Mesothelial cell of epicardium (in vitro differentiated cells): Measurements from ENCODE around the gene MAN2A2. TPM values are rescaled to one million over a fixed set of nuclear protein-coding genes. Genes with fewer than 3 reads are reported as not detected.

ENCODE experiments used
- DNase-seq, 2 experiments: peaks; one replicate each; pipeline ENCODE4 v3.0.0; 2021; ENCODE audit warnings: low spot score in 2 of 2; ENCODE audit not compliant: unreplicated experiment in 2 of 2
- H3K27ac Mint-ChIP-seq: 2 replicates; pipeline ENCODE4 v1.8.0; 2021; ENCODE audit warnings: mixed read lengths
- H3K27me3 Mint-ChIP-seq: 2 replicates; pipeline ENCODE4 v1.8.0; 2021; ENCODE audit warnings: low read depth, mixed read lengths
- H3K36me3 Mint-ChIP-seq: 2 replicates; pipeline ENCODE4 v1.8.0; 2021; ENCODE audit warnings: mixed read lengths
- H3K4me1 Mint-ChIP-seq: 2 replicates; pipeline ENCODE4 v1.8.0; 2021; ENCODE audit warnings: mixed read lengths
- H3K4me3 Mint-ChIP-seq: 2 replicates; pipeline ENCODE4 v1.8.0; 2021; ENCODE audit warnings: mild to moderate bottlenecking, moderate library complexity, mixed read lengths
- H3K9me3 Mint-ChIP-seq: 2 replicates; pipeline ENCODE4 v1.8.0; 2021; ENCODE audit warnings: mixed read lengths
- total RNA-seq: library from RNA; stranded (reverse); gene quantifications from 3 replicates; pipeline ENCODE4 v1.2.1, GENCODE V29; 2021
- TF ChIP-seq, protein P1 (sequence below): fragments of 200-600 bp; sonication (generic); IDR thresholded peaks from one replicate; pipeline ENCODE4 v1.5.0; 2021; ENCODE audit warnings: antibody characterized with exemption; ENCODE audit not compliant: unreplicated experiment

The MAN2A2 gene
- total RNA-seq, 1 donor from 2014 or later: 104 TPM

DNA sequence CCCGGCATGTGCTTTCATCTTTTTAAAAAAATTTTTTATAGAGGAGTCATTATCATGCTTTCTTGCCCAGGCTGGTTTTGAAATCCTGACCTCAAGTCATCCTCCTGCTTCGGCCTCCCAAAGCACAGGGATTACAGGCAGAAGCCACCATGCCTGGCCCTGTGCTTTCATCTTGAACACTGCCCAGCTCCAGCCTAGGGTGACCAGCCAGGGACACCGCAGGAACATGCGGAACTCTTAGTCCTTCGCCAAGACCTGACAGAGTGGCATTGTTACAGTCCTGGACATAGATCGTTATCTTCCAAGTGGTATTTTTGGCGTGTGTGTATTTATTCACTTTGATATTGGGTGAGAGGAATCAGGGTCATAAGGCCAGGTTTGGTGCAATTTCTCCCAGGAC is 42.7 kb upstream of the MAN2A2 start:
- TF ChIP-seq, protein P1, sequence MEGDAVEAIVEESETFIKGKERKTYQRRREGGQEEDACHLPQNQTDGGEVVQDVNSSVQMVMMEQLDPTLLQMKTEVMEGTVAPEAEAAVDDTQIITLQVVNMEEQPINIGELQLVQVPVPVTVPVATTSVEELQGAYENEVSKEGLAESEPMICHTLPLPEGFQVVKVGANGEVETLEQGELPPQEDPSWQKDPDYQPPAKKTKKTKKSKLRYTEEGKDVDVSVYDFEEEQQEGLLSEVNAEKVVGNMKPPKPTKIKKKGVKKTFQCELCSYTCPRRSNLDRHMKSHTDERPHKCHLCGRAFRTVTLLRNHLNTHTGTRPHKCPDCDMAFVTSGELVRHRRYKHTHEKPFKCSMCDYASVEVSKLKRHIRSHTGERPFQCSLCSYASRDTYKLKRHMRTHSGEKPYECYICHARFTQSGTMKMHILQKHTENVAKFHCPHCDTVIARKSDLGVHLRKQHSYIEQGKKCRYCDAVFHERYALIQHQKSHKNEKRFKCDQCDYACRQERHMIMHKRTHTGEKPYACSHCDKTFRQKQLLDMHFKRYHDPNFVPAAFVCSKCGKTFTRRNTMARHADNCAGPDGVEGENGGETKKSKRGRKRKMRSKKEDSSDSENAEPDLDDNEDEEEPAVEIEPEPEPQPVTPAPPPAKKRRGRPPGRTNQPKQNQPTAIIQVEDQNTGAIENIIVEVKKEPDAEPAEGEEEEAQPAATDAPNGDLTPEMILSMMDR: no peak
- Mint-ChIP-seq H3K27me3 (no peaks in the 10 kb centered on the region), H3K4me3 (no peak overlapping the region), H3K4me1 (peaks cover 5% of the 10 kb centered on the region), H3K27ac (no peak overlapping the region), H3K36me3 (no peaks in the 10 kb centered on the region), H3K9me3 (no peaks in the 10 kb centered on the region)
- no peak for DNase-seq

DNA sequence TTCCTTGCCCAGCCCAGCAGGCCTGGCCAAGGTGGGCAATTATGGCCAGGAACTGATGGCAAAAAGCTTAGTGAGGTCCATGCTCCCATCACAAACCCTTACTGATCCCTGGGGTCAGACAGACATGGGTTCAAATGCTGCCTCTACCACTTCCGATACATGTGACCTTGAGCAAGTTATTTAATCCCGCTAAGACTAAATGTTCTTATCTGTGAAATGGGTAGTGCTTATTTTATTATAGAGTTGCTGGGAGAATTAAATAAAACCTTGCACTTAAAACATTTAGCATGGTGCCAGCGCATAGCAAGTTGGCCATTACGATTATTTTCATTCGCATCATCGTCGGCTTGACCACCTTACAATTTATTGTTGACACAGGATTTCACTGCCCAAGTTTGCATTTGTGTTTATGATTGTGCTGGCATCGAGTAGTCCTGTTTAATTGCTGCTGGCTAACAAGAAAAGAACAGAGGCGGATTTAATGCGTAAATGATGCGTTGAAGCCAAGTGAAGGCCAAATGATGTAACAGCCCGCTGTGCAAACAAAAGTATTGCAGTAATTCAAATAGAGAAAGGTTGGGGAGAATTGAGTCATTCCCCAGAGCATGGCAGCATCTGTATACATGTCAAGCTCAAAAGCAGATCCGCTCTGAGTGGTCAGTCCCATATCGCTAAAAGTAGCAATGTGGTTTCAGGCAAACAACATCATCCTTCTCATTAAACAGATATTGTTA is 42.0 kb upstream of the MAN2A2 start:
- H3K27ac Mint-ChIP-seq: no peak overlapping the region
- H3K27me3 Mint-ChIP-seq: no peaks in the 10 kb centered on the region
- peaks cover 10% of the 10 kb centered on the region for H3K4me1 Mint-ChIP-seq
- no peaks in the 10 kb centered on the region for H3K9me3 Mint-ChIP-seq
- no peaks in the 10 kb centered on the region for H3K36me3 Mint-ChIP-seq
- H3K4me3 Mint-ChIP-seq: no peak overlapping the region
- no peak for DNase-seq
- TF ChIP-seq, protein P1: no peak

DNA sequence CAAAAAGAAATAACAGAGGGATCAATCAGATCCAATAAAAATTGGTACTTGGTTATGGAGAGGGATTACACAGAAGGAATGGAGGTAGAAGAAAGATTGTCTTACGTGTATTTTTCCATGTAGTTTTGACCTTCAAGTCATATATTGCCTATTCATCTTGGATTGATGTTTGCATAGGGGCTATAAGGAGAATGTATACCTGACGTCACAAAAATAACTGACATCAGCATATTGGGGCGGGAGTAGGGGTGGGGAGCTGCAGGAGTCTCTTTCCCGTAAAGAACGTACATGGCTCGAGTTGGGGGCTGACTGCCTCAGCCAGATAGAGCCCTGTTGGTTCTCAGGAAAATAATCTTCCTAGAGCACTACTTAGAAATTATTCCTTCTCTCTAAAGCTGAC is 40.6 kb upstream of the MAN2A2 start:
- DNase-seq: no peak
- H3K36me3 Mint-ChIP-seq: no peaks in the 10 kb centered on the region
- TF ChIP-seq, protein P1: no peak
- no peak overlapping the region for H3K4me3 Mint-ChIP-seq
- H3K27ac Mint-ChIP-seq: no peak overlapping the region
- H3K27me3 Mint-ChIP-seq: no peaks in the 10 kb centered on the region
- H3K9me3 Mint-ChIP-seq: no peaks in the 10 kb centered on the region
- peaks cover 16% of the 10 kb centered on the region for H3K4me1 Mint-ChIP-seq

DNA sequence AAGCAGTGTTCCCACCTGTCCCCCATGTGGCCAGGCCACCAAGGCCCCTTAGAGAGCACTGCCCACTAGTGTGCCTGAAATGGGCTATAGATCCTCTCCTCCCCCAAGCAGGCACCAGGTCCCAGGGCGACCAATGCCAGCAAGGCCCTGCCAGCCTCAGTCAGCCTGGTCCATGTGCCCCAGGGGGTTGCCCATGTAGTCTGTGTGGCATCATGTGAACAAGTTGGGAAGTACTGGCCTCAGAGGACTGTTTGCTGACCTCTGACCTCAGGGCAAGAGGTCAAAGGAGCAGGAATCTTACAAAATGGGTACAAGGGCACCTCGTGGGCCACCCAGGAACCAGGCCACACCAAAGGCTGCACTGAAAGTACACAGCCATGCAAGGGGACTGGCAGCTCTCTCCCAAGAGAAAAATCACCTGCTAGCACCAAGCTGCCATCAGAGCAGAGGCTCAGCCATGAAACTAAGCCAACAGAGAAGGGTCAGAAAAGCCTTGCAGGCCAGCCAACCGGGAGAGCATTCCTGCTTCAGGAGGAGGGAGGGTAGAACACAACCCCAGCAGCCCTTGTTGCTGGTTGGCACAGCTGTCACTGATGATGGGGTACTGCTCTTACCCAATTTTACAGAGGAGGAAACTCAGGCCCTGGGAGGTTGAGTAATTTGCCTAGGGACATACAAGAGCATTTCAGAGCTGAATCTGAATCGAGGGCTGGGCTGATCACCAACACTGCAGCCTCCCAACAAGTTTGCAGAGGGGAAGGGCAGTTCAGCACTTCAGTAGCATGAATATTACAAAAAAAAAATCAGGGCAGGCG is 39.9 kb upstream of the MAN2A2 start:
- Mint-ChIP-seq H3K4me1 (peaks cover 21% of the 10 kb centered on the region), H3K27me3 (no peaks in the 10 kb centered on the region), H3K4me3 (no peak overlapping the region)

DNA sequence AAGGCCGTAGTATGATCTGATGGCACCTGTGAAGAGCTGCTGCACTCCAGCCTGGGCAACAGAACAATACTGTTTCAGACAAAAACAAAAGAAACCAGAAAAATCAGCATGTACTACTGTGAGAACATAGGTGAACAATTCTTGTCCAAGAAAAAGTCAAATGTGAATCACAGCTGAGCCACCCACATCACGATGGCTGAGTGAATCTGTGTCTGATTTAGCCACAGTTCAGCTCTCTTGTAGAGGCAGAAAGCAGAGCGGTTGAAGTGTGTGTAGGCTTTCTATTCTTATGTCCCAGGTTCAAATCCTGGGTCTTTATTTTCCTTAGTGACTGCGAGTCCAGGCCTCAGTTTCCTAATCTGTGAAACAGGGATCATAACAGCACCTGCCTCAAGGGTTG is 39.1 kb upstream of the MAN2A2 start:
- peaks cover 29% of the 10 kb centered on the region for H3K4me1 Mint-ChIP-seq
- no peaks in the 10 kb centered on the region for H3K27me3 Mint-ChIP-seq
- H3K9me3 Mint-ChIP-seq: no peaks in the 10 kb centered on the region
- H3K4me3 Mint-ChIP-seq: no peak overlapping the region
- no peak overlapping the region for H3K27ac Mint-ChIP-seq
- DNase-seq: no peak
- TF ChIP-seq, protein P1: no peak
- no peaks in the 10 kb centered on the region for H3K36me3 Mint-ChIP-seq

More for the DNA sequence above, 39.9 kb upstream of the MAN2A2 start:
- no peak overlapping the region for H3K27ac Mint-ChIP-seq
- no peak for DNase-seq
- no peaks in the 10 kb centered on the region for H3K9me3 Mint-ChIP-seq
- no peaks in the 10 kb centered on the region for H3K36me3 Mint-ChIP-seq
- TF ChIP-seq, protein P1: no peak
